ENCODE data around the gene QRFP. TPM values are rescaled to one million over a fixed set of nuclear protein-coding genes. Genes with fewer than 3 reads are reported as not detected.

QRFP gene
- total RNA-seq, 1 donor from 2014 or later: not detected

DNA sequence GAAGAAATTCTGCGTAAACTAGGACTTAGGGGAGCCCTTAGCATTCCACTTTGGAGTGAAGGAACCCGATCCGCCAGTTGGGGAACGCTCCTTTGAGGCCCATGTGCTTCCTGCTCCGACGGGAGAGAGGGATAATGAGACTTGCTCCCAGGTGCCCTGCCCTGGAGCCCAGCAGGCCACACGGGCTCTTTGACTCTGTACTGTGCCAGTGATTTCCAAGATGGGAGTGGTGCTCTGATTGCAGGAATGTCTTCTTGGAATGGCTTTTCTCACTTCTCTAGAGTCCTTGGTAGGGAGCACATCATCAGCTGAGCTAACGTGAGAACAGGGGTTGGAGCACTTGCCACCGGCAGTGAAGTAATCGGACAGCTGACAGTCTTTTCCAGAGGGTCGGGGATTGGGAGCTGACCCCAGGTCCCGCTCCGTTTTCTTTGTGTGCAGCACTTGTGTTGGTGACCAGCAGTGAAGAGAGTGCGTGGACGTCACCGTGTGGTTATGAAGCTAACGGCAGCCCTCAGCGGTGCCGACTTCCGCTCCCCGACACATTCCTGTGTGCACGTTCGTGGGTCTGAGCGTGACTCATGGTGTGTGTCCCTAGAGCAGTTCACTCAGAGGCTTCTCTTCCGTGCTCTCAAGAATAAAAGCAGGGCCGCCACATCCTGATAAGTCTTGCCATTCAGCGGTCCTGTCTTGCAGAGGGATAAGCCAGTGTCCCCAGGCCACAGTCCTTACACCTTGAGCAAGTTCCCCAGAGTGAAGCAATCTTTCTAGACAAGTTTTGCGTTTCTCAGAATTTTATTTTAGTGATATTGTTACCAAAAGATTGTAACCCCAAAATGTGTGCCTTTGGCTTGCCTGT is 35.9 kb downstream of the QRFP start:
- Mint-ChIP-seq H3K4me3 (ENCODE audit: unreplicated experiment) (no peak overlapping the region), H3K27ac (ENCODE audit: unreplicated experiment) (peak overlapping the region; percentile 21), H3K36me3 (ENCODE audit: low read depth, unreplicated experiment) (peaks cover 23% of the 10 kb centered on the region), H3K4me1 (ENCODE audit: unreplicated experiment) (peaks cover 31% of the 10 kb centered on the region), H3K9me3 (ENCODE audit: unreplicated experiment) (no peaks in the 10 kb centered on the region), H3K27me3 (ENCODE audit: unreplicated experiment) (peaks cover 3% of the 10 kb centered on the region)
- TF ChIP-seq, protein P1, sequence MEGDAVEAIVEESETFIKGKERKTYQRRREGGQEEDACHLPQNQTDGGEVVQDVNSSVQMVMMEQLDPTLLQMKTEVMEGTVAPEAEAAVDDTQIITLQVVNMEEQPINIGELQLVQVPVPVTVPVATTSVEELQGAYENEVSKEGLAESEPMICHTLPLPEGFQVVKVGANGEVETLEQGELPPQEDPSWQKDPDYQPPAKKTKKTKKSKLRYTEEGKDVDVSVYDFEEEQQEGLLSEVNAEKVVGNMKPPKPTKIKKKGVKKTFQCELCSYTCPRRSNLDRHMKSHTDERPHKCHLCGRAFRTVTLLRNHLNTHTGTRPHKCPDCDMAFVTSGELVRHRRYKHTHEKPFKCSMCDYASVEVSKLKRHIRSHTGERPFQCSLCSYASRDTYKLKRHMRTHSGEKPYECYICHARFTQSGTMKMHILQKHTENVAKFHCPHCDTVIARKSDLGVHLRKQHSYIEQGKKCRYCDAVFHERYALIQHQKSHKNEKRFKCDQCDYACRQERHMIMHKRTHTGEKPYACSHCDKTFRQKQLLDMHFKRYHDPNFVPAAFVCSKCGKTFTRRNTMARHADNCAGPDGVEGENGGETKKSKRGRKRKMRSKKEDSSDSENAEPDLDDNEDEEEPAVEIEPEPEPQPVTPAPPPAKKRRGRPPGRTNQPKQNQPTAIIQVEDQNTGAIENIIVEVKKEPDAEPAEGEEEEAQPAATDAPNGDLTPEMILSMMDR (IDR thresholded peaks at IDR 0.05; ENCODE audit: unreplicated experiment): no peak
- DNase-seq (ENCODE audit: low spot score): no peak

DNA sequence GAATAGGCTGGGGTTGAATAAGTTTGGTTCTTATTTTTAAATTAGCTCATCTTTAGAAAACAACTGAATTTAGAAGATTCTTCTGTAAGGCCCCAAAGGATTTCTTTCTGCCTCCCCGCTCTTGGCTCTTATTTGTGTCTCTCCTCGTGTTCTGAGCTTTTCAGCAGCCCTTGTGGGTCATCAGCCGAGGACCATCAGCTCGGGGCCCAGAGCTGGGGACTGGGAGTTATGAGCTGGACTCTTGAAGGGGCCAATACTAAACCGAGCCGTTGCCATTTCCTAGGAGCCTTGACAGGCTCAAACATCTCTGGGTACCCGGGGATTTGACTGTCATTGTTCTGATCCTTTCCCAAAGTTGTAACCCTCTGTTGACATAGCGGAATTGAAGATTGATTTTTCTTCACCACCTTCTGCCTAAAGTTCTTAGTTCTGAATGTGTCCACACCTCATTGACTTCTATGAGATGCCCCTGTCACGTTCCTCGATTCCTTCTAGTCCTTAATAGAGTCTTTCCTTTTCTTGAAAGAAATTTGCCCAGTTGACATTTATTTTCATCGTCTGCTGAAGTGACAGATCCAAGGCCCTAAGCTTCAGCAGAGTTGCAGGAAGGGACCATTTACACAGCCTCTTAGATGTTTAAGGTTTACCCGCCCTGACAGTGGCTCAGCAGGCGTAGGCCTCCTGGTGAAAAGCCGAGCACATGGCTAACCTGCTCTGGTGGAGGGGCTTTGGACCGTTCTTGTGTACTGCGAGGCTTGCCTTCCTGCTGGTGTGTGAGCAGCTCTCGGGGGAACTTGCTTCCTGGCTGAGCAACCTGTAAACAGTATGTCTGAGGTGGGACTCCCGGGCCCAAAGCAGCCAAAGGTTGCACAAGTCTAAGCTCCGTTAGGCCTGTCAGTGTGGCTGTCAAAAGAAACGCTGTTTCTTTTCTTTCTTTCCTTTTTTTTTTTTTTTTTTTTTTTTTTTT is 37.6 kb downstream of the QRFP start:
- peaks cover 21% of the 10 kb centered on the region for H3K36me3 Mint-ChIP-seq (ENCODE audit: low read depth, unreplicated experiment)
- H3K27me3 Mint-ChIP-seq (ENCODE audit: unreplicated experiment): peaks cover 6% of the 10 kb centered on the region
- no peaks in the 10 kb centered on the region for H3K9me3 Mint-ChIP-seq (ENCODE audit: unreplicated experiment)
- peaks cover 31% of the 10 kb centered on the region for H3K4me1 Mint-ChIP-seq (ENCODE audit: unreplicated experiment)
- TF ChIP-seq, protein P1 (IDR thresholded peaks at IDR 0.05; ENCODE audit: unreplicated experiment): no peak
- H3K4me3 Mint-ChIP-seq (ENCODE audit: unreplicated experiment): no peak overlapping the region
- no peak overlapping the region for H3K27ac Mint-ChIP-seq (ENCODE audit: unreplicated experiment)
- no peak for DNase-seq (ENCODE audit: low spot score)

- Mint-ChIP-seq H3K36me3 (ENCODE audit: low read depth, unreplicated experiment) (peaks cover 21% of the 10 kb centered on the region), H3K4me1 (ENCODE audit: unreplicated experiment) (peaks cover 25% of the 10 kb centered on the region), H3K4me3 (ENCODE audit: unreplicated experiment) (no peak overlapping the region), H3K27ac (ENCODE audit: unreplicated experiment) (peak overlapping the region; percentile 5), H3K27me3 (ENCODE audit: unreplicated experiment) (peaks cover 4% of the 10 kb centered on the region), H3K9me3 (ENCODE audit: unreplicated experiment) (no peaks in the 10 kb centered on the region)
- no peak for DNase-seq (ENCODE audit: low spot score)
- TF ChIP-seq, protein P1 (IDR thresholded peaks at IDR 0.05; ENCODE audit: unreplicated experiment): no peak
These were observed 38.5 kb downstream of the QRFP start for GRCh38 chr9:130857864-130858738.

DNA sequence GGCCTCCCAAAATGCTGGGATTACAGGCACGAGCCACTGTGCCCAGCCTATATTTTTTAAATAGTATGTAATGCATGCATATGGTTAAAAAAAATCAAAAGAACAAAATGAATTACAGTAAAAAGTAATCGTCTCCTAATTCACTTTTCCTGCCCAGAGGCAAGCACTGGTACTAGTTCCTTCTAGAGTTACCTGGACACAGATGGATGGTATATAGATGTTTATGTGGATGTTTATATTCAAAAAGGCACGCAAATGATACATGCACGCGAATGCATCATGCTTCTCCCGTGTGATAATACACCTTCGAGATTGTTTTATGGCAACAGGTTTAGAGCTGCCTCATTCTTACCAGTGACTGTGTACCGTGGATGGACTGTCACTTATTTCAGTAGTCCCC is 40.1 kb downstream of the QRFP start:
- DNase-seq (ENCODE audit: low spot score): no peak
- TF ChIP-seq, protein P1 (IDR thresholded peaks at IDR 0.05; ENCODE audit: unreplicated experiment): no peak
- peaks cover 21% of the 10 kb centered on the region for H3K36me3 Mint-ChIP-seq (ENCODE audit: low read depth, unreplicated experiment)
- peaks cover 19% of the 10 kb centered on the region for H3K4me1 Mint-ChIP-seq (ENCODE audit: unreplicated experiment)
- H3K27me3 Mint-ChIP-seq (ENCODE audit: unreplicated experiment): peaks cover 3% of the 10 kb centered on the region
- H3K9me3 Mint-ChIP-seq (ENCODE audit: unreplicated experiment): no peaks in the 10 kb centered on the region
- no peak overlapping the region for H3K27ac Mint-ChIP-seq (ENCODE audit: unreplicated experiment)
- H3K4me3 Mint-ChIP-seq (ENCODE audit: unreplicated experiment): no peak overlapping the region

Measured in endothelial cell (in vitro differentiated cells).